Brain pericyte (primary cell): ENCODE measurements around the gene ZNF28.
"Not testable (repeated sequence)": the region's sequence is repeated elsewhere in the genome, so short reads cannot be mapped to it uniquely, and the experiment has no call there.

ENCODE experiments used
- DNase-seq: peaks from one replicate; pipeline ENCODE4 v3.0.0-alpha.2; 2012; ENCODE audit warnings: low read depth, low spot score

ZNF28 gene

DNA sequence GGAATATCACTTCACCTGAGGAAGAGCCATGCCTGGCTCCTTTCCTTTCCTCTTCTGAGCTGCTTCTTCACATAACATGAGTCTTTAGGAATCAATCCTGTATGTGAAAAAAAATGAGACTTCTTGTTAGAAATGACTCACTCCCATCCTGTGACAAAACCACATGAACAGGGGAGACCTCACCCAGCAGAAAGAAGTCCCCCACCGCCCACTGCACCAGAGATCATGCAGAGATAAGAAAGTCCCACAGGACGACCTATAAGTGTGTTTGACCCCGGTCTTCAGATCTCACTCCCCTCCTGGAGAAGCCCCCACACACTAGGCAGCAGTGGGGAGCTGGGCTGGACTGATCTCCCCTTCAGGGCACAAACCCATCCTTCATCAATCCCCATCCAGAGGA is 42.6 kb downstream of the ZNF28 start:
- DNase-seq: no peak

DNA sequence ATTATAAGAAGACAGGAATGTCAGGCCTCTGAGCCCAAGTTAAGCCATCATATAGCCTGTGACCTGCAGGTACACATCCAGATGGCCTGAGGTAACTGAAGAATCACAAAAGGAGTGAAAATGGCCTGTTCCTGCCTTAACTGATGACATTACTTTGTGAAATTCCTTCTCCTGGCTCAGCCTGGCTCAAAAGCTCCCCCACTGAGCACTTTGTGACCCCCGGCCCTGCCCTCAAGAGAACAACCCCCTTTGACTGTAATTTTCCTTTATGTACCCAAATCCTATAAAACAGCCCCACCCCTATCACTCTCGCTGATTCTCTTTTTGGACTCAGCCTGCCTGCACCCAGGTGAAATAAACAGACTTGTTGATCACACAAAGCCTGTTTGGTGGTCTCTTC is 65.0 kb downstream of the ZNF28 start:
- DNase-seq: not testable (repeated sequence)

- no peak for DNase-seq
Measured at GRCh38 chr19:52749780-52750179, 71.7 kb downstream of the ZNF28 start.

GRCh38 chr19:52748336-52748950 is 73.0 kb downstream of the ZNF28 start:
- no peak for DNase-seq
